ENCODE measurements around the gene CBR3. TPM values are rescaled to one million over a fixed set of nuclear protein-coding genes. Genes with fewer than 3 reads are reported as not detected.
A peak's percentile ranks its signal among the peaks of the same experiment; 100 is the strongest.

The CBR3 gene
- total and polyA plus RNA-seq, 2 of the 13 experiments (the other 11 are each of a cell fraction or from before 2014, with no cell fraction given) = not detected

DNA sequence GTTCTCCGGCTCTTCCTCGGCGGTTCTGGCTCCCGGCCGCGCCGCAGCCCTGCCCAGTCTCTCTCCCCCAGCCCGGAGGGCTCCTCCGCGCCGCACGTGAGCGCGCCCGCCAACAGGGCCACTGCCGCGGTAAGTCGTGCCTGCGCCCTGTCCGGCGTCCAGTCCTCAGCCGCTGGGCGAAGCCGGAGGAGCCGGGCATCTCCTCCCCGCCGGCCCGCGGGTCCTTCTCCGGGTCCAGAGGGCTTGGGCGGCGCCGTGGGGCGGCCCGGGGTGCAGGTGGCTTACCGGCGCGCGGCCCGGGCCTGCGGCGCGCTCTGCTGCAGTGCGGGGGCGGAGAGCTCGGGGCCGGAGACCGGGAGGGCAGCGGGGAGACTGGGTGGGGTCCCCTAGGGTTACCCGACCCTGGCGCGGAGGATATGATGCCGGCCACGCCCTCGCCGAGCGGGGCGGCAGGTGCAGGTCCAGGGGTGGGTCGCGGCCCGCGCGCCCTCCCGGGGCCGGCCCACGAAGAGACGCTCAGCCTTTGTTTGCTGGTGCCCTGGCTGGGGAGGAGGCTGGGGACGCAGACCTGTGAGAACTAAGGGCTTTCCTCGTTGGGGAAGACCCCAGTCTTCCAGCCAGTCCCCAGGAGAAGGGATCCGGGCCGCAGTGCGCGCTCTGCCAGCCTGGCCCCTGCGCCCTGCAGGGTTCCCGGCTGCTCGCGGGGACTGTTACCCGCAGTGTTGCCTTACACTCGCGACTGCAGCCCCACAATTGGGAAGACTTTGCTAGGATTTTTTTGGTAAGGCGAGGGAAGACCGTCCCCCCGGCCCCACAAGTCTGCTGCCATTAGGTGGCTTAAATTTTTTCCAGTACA is 22.2 kb downstream of the CBR3 start, which contains the start of gene DOP1B (continued):
- TF ChIP-seq, protein P1, sequence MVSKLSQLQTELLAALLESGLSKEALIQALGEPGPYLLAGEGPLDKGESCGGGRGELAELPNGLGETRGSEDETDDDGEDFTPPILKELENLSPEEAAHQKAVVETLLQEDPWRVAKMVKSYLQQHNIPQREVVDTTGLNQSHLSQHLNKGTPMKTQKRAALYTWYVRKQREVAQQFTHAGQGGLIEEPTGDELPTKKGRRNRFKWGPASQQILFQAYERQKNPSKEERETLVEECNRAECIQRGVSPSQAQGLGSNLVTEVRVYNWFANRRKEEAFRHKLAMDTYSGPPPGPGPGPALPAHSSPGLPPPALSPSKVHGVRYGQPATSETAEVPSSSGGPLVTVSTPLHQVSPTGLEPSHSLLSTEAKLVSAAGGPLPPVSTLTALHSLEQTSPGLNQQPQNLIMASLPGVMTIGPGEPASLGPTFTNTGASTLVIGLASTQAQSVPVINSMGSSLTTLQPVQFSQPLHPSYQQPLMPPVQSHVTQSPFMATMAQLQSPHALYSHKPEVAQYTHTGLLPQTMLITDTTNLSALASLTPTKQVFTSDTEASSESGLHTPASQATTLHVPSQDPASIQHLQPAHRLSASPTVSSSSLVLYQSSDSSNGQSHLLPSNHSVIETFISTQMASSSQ (IDR thresholded peaks at IDR 0.05; ENCODE audit: low read depth) = no peak
- TF ChIP-seq, protein P1 (CRISPR knock-in tag; IDR thresholded peaks at IDR 0.05; ENCODE audit: borderline replicate concordance) = no peak
- no peak for TF ChIP-seq NONO (IDR thresholded peaks at IDR 0.05)
- no peak for TF ChIP-seq NONO (CRISPR knock-in tag; conservative IDR thresholded peaks at IDR 0.05)
- TF ChIP-seq, protein P2, sequence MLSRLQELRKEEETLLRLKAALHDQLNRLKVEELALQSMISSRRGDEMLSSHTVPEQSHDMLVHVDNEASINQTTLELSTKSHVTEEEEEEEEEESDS (CRISPR knock-in tag; IDR thresholded peaks at IDR 0.05; ENCODE audit: borderline replicate concordance) = no peak
- TF ChIP-seq ZNF660 (CRISPR knock-in tag; IDR thresholded peaks at IDR 0.05; ENCODE audit: borderline replicate concordance, low read depth) = no peak
- TF ChIP-seq, protein P3, sequence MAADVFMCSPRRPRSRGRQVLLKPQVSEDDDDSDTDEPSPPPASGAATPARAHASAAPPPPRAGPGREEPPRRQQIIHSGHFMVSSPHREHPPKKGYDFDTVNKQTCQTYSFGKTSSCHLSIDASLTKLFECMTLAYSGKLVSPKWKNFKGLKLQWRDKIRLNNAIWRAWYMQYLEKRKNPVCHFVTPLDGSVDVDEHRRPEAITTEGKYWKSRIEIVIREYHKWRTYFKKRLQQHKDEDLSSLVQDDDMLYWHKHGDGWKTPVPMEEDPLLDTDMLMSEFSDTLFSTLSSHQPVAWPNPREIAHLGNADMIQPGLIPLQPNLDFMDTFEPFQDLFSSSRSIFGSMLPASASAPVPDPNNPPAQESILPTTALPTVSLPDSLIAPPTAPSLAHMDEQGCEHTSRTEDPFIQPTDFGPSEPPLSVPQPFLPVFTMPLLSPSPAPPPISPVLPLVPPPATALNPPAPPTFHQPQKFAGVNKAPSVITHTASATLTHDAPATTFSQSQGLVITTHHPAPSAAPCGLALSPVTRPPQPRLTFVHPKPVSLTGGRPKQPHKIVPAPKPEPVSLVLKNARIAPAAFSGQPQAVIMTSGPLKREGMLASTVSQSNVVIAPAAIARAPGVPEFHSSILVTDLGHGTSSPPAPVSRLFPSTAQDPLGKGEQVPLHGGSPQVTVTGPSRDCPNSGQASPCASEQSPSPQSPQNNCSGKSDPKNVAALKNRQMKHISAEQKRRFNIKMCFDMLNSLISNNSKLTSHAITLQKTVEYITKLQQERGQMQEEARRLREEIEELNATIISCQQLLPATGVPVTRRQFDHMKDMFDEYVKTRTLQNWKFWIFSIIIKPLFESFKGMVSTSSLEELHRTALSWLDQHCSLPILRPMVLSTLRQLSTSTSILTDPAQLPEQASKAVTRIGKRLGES (CRISPR knock-in tag; IDR thresholded peaks at IDR 0.05; ENCODE audit: borderline replicate concordance) = no peak
- TF ChIP-seq, protein P4, sequence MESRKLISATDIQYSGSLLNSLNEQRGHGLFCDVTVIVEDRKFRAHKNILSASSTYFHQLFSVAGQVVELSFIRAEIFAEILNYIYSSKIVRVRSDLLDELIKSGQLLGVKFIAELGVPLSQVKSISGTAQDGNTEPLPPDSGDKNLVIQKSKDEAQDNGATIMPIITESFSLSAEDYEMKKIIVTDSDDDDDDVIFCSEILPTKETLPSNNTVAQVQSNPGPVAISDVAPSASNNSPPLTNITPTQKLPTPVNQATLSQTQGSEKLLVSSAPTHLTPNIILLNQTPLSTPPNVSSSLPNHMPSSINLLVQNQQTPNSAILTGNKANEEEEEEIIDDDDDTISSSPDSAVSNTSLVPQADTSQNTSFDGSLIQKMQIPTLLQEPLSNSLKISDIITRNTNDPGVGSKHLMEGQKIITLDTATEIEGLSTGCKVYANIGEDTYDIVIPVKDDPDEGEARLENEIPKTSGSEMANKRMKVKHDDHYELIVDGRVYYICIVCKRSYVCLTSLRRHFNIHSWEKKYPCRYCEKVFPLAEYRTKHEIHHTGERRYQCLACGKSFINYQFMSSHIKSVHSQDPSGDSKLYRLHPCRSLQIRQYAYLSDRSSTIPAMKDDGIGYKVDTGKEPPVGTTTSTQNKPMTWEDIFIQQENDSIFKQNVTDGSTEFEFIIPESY (CRISPR knock-in tag; IDR thresholded peaks at IDR 0.05) = no peak
- TF ChIP-seq WIZ (CRISPR knock-in tag; IDR thresholded peaks at IDR 0.05) = no peak
- no peak for TF ChIP-seq NR2F2 (IDR thresholded peaks at IDR 0.05; ENCODE audit: borderline replicate concordance, low read depth)
- TF ChIP-seq THAP11 (CRISPR knock-in tag; IDR thresholded peaks at IDR 0.05) = 0 out of 2 replicates have a peak, but pooled peaks have one; percentile 22
- TF ChIP-seq ZNF460 (CRISPR knock-in tag; IDR thresholded peaks at IDR 0.05; ENCODE audit: borderline replicate concordance) = no peak
- TF ChIP-seq ZBTB7A (CRISPR knock-in tag; IDR thresholded peaks at IDR 0.05) = no peak
- no peak for TF ChIP-seq NFYB (CRISPR knock-in tag; IDR thresholded peaks at IDR 0.05)
- TF ChIP-seq MEIS2 (CRISPR knock-in tag; IDR thresholded peaks at IDR 0.05) = no peak; the same call in 1 of the 2 replicates
- no peak for TF ChIP-seq ZNF10 (CRISPR knock-in tag; IDR thresholded peaks at IDR 0.05; ENCODE audit: borderline replicate concordance, low read depth)
- TF ChIP-seq ZNF720 (CRISPR knock-in tag; IDR thresholded peaks at IDR 0.05) = no peak
- TF ChIP-seq, protein P5, sequence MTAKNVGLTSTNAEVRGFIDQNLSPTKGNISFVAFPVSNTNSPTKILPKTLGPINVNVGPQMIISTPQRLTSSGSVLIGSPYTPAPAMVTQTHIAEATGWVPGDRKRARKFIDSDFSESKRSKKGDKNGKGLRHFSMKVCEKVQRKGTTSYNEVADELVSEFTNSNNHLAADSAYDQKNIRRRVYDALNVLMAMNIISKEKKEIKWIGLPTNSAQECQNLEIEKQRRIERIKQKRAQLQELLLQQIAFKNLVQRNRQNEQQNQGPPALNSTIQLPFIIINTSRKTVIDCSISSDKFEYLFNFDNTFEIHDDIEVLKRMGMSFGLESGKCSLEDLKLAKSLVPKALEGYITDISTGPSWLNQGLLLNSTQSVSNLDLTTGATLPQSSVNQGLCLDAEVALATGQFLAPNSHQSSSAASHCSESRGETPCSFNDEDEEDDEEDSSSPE (CRISPR knock-in tag; IDR thresholded peaks at IDR 0.05) = no peak
- no peak for TF ChIP-seq RXRA (CRISPR knock-in tag; IDR thresholded peaks at IDR 0.05)
